ENCODE measurements around the gene TMEM132C.

Gene TMEM132C

GRCh38 chr12:128671528-128672042 lies 404.6 kb downstream of the TMEM132C start:
- TF ChIP-seq CTCF (IDR thresholded peaks at IDR 0.05; ENCODE audit: low read length, missing control alignments) = no peak
- H3K4me3 ChIP-seq (replicated peaks; ENCODE audit: low read depth, low read length) = no peak overlapping the region
- no peak for DNase-seq (ENCODE audit: low read depth)

GRCh38 chr12:128672428-128672827 lies 405.5 kb downstream of the TMEM132C start:
- no peak for DNase-seq (ENCODE audit: low read depth)
- no peak for TF ChIP-seq CTCF (IDR thresholded peaks at IDR 0.05; ENCODE audit: low read length, missing control alignments)
- no peak overlapping the region for H3K4me3 ChIP-seq (replicated peaks; ENCODE audit: low read depth, low read length)

- H3K4me3 ChIP-seq (replicated peaks; ENCODE audit: low read depth, low read length) = no peak overlapping the region
- DNase-seq (ENCODE audit: low read depth) = no peak
- TF ChIP-seq CTCF (IDR thresholded peaks at IDR 0.05; ENCODE audit: low read length, missing control alignments) = no peak
These were observed 405.9 kb downstream of the TMEM132C start for GRCh38 chr12:128672893-128673292.

GRCh38 chr12:128675576-128675975 lies 408.6 kb downstream of the TMEM132C start:
- no peak for TF ChIP-seq CTCF (IDR thresholded peaks at IDR 0.05; ENCODE audit: low read length, missing control alignments)

GRCh38 chr12:128680555-128680954 lies 413.6 kb downstream of the TMEM132C start:
- no peak overlapping the region for H3K4me3 ChIP-seq (replicated peaks; ENCODE audit: low read depth, low read length)
- DNase-seq (ENCODE audit: low read depth) = no peak
- no peak for TF ChIP-seq CTCF (IDR thresholded peaks at IDR 0.05; ENCODE audit: low read length, missing control alignments)

More at GRCh38 chr12:128675576-128675975, 408.6 kb downstream of the TMEM132C start:
- no peak overlapping the region for H3K4me3 ChIP-seq (replicated peaks; ENCODE audit: low read depth, low read length)
- no peak for DNase-seq (ENCODE audit: low read depth)

GRCh38 chr12:128682548-128683275 lies 415.7 kb downstream of the TMEM132C start:
- no peak for DNase-seq (ENCODE audit: low read depth)
- no peak overlapping the region for H3K4me3 ChIP-seq (replicated peaks; ENCODE audit: low read depth, low read length)
- TF ChIP-seq CTCF (IDR thresholded peaks at IDR 0.05; ENCODE audit: low read length, missing control alignments) = no peak

GRCh38 chr12:128684352-128684751 lies 417.4 kb downstream of the TMEM132C start:
- no peak overlapping the region for H3K4me3 ChIP-seq (replicated peaks; ENCODE audit: low read depth, low read length)
- no peak for TF ChIP-seq CTCF (IDR thresholded peaks at IDR 0.05; ENCODE audit: low read length, missing control alignments)
- DNase-seq (ENCODE audit: low read depth) = no peak
